Mammary epithelial cell (primary cell): ENCODE results near the gene NTM.

Experiments used
- EZH2 ChIP-seq: IDR thresholded peaks from 2 replicates; pipeline ENCODE4 v1.6.1; 2012; ENCODE audit warnings: low read length, inconsistent platforms, borderline replicate concordance
- TF ChIP-seq, protein P1 (sequence below), 2 donors: IDR thresholded peaks in 1 of 2; conservative IDR thresholded peaks in 1 of 2; 2 replicates each; pipeline ENCODE4 v1.5.1; 2011 to 2012; ENCODE audit warnings: inconsistent platforms in 2 of 2, low read length in 2 of 2, mild to moderate bottlenecking in 2 of 2, control low read depth in 1 of 2, low read depth in 1 of 2; ENCODE audit not compliant: insufficient read depth in 1 of 2; ENCODE audit errors: extremely low read depth in 1 of 2

DNA sequence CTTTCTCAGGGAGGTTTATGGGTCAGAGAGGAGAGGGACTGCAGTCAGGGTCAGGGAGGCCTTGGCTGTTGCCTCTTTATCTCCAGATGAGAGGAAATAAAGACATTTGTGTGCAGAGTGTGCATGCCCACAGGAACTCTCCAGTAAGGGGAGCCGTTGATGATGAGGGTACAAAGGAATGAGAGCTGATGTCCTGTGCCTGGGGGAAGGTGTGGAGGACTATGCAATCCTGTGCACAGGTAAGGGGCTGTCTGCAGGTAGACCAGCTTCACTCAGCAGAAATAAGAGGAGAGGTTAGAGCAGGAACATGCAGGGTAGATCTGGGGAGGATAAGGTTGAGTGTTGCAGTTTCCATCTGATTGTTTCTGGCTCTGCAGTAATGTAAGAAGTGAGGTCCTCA is 132.6 kb downstream of the NTM start:
- TF ChIP-seq, protein P1, sequence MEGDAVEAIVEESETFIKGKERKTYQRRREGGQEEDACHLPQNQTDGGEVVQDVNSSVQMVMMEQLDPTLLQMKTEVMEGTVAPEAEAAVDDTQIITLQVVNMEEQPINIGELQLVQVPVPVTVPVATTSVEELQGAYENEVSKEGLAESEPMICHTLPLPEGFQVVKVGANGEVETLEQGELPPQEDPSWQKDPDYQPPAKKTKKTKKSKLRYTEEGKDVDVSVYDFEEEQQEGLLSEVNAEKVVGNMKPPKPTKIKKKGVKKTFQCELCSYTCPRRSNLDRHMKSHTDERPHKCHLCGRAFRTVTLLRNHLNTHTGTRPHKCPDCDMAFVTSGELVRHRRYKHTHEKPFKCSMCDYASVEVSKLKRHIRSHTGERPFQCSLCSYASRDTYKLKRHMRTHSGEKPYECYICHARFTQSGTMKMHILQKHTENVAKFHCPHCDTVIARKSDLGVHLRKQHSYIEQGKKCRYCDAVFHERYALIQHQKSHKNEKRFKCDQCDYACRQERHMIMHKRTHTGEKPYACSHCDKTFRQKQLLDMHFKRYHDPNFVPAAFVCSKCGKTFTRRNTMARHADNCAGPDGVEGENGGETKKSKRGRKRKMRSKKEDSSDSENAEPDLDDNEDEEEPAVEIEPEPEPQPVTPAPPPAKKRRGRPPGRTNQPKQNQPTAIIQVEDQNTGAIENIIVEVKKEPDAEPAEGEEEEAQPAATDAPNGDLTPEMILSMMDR (conservative IDR thresholded peaks at IDR 0.05 in 1 of 2, IDR thresholded peaks at IDR 0.05 in 1 of 2; ENCODE audit: extremely low read depth in 1 of 2, insufficient read depth in 1 of 2, low read depth in 1 of 2, low read length in 2 of 2), result no peak
- TF ChIP-seq EZH2, result no peak
